CD4-positive, alpha-beta memory T cell (primary cell): ENCODE results near the gene ZNF423. TPM values are rescaled to one million over a fixed set of nuclear protein-coding genes. Genes with fewer than 3 reads are reported as not detected.

Experiments used
- CTCF ChIA-PET: fragments of 350-600 bp; sonication (Branson Sonifier 250); formaldehyde crosslinking; loops from one replicate; lab custom pipeline; 2021; ENCODE audit warnings: inconsistent platforms; ENCODE audit not compliant: partially characterized antibody; lab: Charles Lee
- POLR2A ChIA-PET: fragments of 350-600 bp; sonication (Branson Sonifier 250); formaldehyde crosslinking; loops from one replicate; lab custom pipeline; 2021; ENCODE audit not compliant: partially characterized antibody; lab: Charles Lee
- DNase-seq, 5 donors: peaks; one replicate each; pipeline versions ENCODE4 v3.0.0 to v3.0.0-alpha.2; 2020 to 2022; ENCODE audit warnings: mixed read lengths in 1 of 5
- H3K27ac ChIP-seq: one replicate; pipeline ENCODE4 v1.7.0; 2013; ENCODE audit warnings: low read depth, low read length
- H3K27me3 ChIP-seq: 2 replicates; pipeline ENCODE4 v1.7.0; 2013; ENCODE audit warnings: mild to moderate bottlenecking, low read length, moderate library complexity; ENCODE audit not compliant: insufficient read depth
- H3K36me3 ChIP-seq: 2 replicates; pipeline ENCODE4 v1.7.0; 2013; ENCODE audit warnings: mild to moderate bottlenecking, low read length, moderate library complexity; ENCODE audit not compliant: insufficient read depth
- H3K4me1 ChIP-seq: 2 replicates; pipeline ENCODE4 v1.7.0; 2013; ENCODE audit warnings: mild to moderate bottlenecking, low read length, moderate library complexity; ENCODE audit not compliant: insufficient read depth
- H3K4me3 ChIP-seq, 2 donors: one replicate each; pipeline ENCODE4 v1.7.0; 2013; ENCODE audit warnings: low read length in 2 of 2, mild to moderate bottlenecking in 1 of 2
- H3K9me3 ChIP-seq, 2 donors: one replicate each; pipeline ENCODE4 v1.7.0; 2013; ENCODE audit warnings: low read length in 2 of 2, control low read depth in 1 of 2; ENCODE audit not compliant: control insufficient read depth in 1 of 2
- H3K27ac Mint-ChIP-seq, 7 donors: one replicate each; pipeline ENCODE4 v1.8.0; 2020 to 2021; ENCODE audit warnings: mixed read lengths in 7 of 7, mild to moderate bottlenecking in 6 of 7, inconsistent platforms in 3 of 7, moderate library complexity in 3 of 7
- H3K27me3 Mint-ChIP-seq, 2 donors: one replicate each; pipeline ENCODE4 v1.8.0; 2020 to 2021; ENCODE audit warnings: mixed read lengths in 2 of 2
- H3K36me3 Mint-ChIP-seq, 2 donors: one replicate each; pipeline ENCODE4 v1.8.0; 2020 to 2021; ENCODE audit warnings: mixed read lengths in 2 of 2, inconsistent platforms in 1 of 2, mild to moderate bottlenecking in 1 of 2
- H3K4me1 Mint-ChIP-seq, 4 donors: one replicate each; pipeline ENCODE4 v1.8.0; 2020 to 2021; ENCODE audit warnings: mixed read lengths in 4 of 4, mild to moderate bottlenecking in 1 of 4
- H3K4me3 Mint-ChIP-seq, 8 donors: one replicate each; pipeline ENCODE4 v1.8.0; 2020 to 2021; ENCODE audit warnings: mixed read lengths in 8 of 8, mild to moderate bottlenecking in 7 of 8, moderate library complexity in 6 of 8, inconsistent platforms in 3 of 8
- H3K9me3 Mint-ChIP-seq, 8 donors: one replicate each; pipeline ENCODE4 v1.8.0; 2020 to 2021; ENCODE audit warnings: mixed read lengths in 8 of 8, mild to moderate bottlenecking in 5 of 8, inconsistent platforms in 3 of 8, moderate library complexity in 1 of 8
- intact Hi-C: fragments of 100-400 bp; cut with micrococcal nuclease; formaldehyde crosslinking; loops from one replicate; pipeline ENCODE4 v1.15.1; 2023
- polyA plus RNA-seq, 2 donors: library from polyadenylated mRNA; unstranded; fragments of 300-500 nt; fragmentation: Illumina TruSeq; gene quantifications; one replicate each; pipeline ENCODE4 v1.2.3, GENCODE V29; 2021
- total RNA-seq, 2 experiments: library from RNA; stranded (reverse); gene quantifications; one replicate each; pipeline ENCODE4 v1.2.3, GENCODE V29; 2021

Gene ZNF423
- total and polyA plus RNA-seq, 4 experiments from 2014 or later: not detected

DNA sequence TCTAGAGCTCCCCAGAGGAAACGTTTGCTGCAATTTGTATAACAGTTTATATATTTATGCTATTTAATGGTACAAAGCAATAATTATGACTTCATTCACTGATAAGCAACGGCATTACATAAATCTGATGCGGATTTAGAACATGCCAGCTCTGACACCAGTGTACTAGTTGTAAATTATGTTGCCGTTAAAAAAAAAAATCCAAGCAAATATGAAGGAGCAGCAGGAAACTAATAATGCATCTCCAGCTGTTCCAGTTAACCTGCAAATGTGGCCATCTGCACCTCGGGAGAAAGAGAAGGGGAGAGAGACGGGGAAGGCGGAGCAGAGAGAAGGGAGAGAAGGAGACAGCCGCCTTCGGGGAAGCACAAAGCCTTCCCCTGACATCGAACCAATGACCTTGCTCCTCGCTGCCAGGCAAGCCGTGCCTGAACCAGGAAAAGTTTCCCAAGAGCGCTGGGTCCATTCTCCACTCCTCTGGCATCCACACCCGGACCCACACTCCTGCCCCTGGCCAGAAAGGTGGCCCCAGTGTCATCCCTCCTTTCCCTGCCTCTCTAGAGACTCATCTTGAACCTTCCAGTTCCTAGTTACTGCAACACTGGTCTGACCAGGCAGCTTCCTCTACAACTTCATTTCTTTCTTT lies 307.5 kb downstream of the ZNF423 start:
- H3K9me3 ChIP-seq: no peaks in the 10 kb centered on the region
- Mint-ChIP-seq H3K27ac (no peak overlapping the region), H3K4me3 (no peak overlapping the region), H3K4me1 (no peaks in the 10 kb centered on the region), H3K36me3 (no peaks in the 10 kb centered on the region), H3K27me3 (peaks cover 2% of the 10 kb centered on the region in 2 donors), H3K9me3 (no peaks in the 10 kb centered on the region)
- H3K27me3 ChIP-seq: no peaks in the 10 kb centered on the region
- H3K4me3 ChIP-seq: no peak overlapping the region
- intact Hi-C loops: no loop called here
- no peaks in the 10 kb centered on the region for H3K36me3 ChIP-seq
- ChIA-PET CTCF (no interaction called here), POLR2A (no interaction called here)
- no peak for DNase-seq
- H3K27ac ChIP-seq: no peak overlapping the region
- H3K4me1 ChIP-seq: no peaks in the 10 kb centered on the region

DNA sequence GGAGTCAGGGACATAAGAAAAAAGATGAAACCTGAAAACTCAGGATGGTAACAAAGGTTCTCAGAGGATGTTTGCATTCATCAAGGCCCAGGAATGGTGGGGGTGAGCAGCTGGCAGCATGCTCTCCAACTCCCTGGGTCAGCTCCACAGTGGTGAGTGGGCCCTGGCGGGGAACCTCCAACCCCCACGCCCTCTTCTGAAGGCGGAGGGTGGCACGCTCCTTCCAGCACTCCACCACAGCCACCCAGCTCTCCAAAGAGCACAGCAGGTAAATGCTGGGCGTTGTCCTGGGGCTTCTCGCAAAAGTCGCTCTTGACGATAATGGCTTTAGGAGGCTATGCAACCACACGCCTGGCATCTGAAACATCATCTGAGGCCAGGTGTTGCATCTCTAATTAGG lies 308.5 kb downstream of the ZNF423 start:
- intact Hi-C loops: no loop called here
- Mint-ChIP-seq H3K27me3 (peaks cover 2% of the 10 kb centered on the region in 2 donors), H3K27ac (no peak overlapping the region), H3K36me3 (no peaks in the 10 kb centered on the region), H3K9me3 (no peaks in the 10 kb centered on the region), H3K4me1 (no peaks in the 10 kb centered on the region), H3K4me3 (no peak overlapping the region)
- H3K9me3 ChIP-seq: no peaks in the 10 kb centered on the region
- no peak for DNase-seq
- no peak overlapping the region for H3K4me3 ChIP-seq
- no peaks in the 10 kb centered on the region for H3K4me1 ChIP-seq
- H3K36me3 ChIP-seq: no peaks in the 10 kb centered on the region
- H3K27ac ChIP-seq: no peak overlapping the region
- ChIA-PET POLR2A (no interaction called here), CTCF (no interaction called here)
- H3K27me3 ChIP-seq: no peaks in the 10 kb centered on the region

DNA sequence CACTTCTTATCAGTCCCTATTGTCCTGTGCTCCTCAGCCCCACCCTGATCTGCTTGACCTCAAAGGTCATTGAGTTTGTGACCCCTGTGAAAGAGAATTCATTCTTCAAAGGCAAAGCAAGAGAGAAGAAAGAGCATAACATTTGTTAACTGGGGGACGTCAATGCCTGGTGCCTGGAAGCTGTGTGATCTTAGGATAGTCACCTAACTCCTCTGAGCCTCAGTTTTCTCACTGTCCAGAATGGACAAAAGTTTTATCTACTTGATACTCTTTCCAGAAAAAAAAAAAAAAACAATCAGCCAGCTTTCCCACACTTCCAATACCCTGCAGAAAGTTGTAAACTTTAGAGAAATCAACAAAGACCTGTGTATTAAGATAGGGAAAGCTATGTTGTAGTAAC lies 309.2 kb downstream of the ZNF423 start:
- H3K4me1 ChIP-seq: no peaks in the 10 kb centered on the region
- H3K36me3 Mint-ChIP-seq: no peaks in the 10 kb centered on the region
- H3K36me3 ChIP-seq: no peaks in the 10 kb centered on the region
- H3K9me3 ChIP-seq: no peaks in the 10 kb centered on the region
- intact Hi-C loops: no loop called here
- no peaks in the 10 kb centered on the region for H3K27me3 ChIP-seq
- no peak overlapping the region for H3K27ac Mint-ChIP-seq
- peaks cover 2% of the 10 kb centered on the region in 2 donors for H3K27me3 Mint-ChIP-seq
- H3K9me3 Mint-ChIP-seq: peaks cover 0 to 1% (median 0%) of the 10 kb centered on the region in 8 donors
- no peak overlapping the region for H3K27ac ChIP-seq
- ChIA-PET CTCF (no interaction called here), POLR2A (no interaction called here)
- no peak overlapping the region for H3K4me3 Mint-ChIP-seq
- no peak overlapping the region for H3K4me3 ChIP-seq
- H3K4me1 Mint-ChIP-seq: no peaks in the 10 kb centered on the region
- no peak for DNase-seq

DNA sequence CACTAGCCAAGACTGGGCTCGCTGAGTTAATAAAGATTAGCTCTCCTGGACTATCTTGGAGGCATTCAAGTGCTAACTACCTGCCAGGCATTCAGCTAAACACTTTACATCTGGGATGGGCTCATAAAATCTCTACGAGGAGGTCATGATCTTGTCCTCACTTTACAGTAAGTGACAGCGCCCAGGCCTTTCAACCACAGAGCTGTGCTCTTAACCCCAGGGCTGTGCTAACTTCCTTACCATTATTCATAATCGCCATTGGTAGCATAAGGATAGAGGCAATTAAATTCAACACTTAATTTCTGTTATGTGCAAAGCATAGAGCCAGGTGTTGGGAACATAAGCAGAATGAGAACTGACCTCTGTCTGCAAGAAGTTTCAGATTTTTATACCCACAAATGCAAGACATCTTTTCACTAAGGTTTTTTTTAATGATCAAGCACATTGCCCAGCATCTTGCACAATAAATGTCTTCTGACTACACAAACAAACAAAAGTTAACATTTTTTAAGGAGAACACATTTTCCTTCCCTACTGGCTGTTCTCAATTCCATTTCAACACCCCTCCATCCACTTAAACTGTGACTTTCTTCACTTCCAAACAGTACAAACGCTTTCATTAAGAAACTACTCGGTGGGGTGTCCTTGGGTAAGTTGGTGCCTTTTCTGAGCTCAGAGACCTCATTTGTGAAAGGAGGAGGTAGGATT lies 310.0 kb downstream of the ZNF423 start:
- Mint-ChIP-seq H3K27me3 (peaks cover 2 to 4% of the 10 kb centered on the region in 2 donors), H3K4me3 (no peak overlapping the region), H3K27ac (no peak overlapping the region), H3K36me3 (no peaks in the 10 kb centered on the region), H3K9me3 (peaks cover 0 to 4% (median 0%) of the 10 kb centered on the region in 8 donors), H3K4me1 (no peaks in the 10 kb centered on the region)
- no peak overlapping the region for H3K4me3 ChIP-seq
- H3K27ac ChIP-seq: no peak overlapping the region
- H3K27me3 ChIP-seq: no peaks in the 10 kb centered on the region
- no peaks in the 10 kb centered on the region for H3K4me1 ChIP-seq
- intact Hi-C loops: no loop called here
- ChIA-PET POLR2A (no interaction called here), CTCF (no interaction called here)
- DNase-seq: no peak
- H3K9me3 ChIP-seq: no peaks in the 10 kb centered on the region
- H3K36me3 ChIP-seq: no peaks in the 10 kb centered on the region

DNA sequence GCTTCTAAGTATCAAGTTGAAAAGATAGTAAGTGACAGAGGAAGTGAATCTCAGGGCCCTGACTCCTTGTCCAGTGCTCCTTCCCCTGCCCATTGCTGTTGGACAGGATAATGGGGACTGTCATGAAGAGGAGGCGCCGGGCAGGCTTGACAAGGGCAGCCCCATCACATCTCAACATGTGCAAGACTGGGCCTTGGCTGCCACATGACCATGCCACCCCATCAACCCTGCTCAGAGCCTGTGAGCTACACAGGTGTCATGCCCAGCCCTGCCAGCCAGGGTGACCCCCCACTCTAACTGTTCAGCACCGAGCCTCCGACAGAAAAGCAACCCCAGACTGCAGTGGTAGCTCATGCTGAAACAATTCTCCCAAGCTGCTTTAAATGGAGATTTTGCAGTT lies 310.7 kb downstream of the ZNF423 start:
- no peaks in the 10 kb centered on the region for H3K4me1 Mint-ChIP-seq
- peaks cover 2 to 4% of the 10 kb centered on the region in 2 donors for H3K27me3 Mint-ChIP-seq
- POLR2A ChIA-PET: no interaction called here
- no peaks in the 10 kb centered on the region for H3K9me3 ChIP-seq
- no peak for DNase-seq
- no peak overlapping the region for H3K4me3 Mint-ChIP-seq
- no peaks in the 10 kb centered on the region for H3K36me3 ChIP-seq
- no peaks in the 10 kb centered on the region for H3K4me1 ChIP-seq
- H3K9me3 Mint-ChIP-seq: peaks cover 0 to 4% (median 0%) of the 10 kb centered on the region in 8 donors
- CTCF ChIA-PET: no interaction called here
- no peaks in the 10 kb centered on the region for H3K36me3 Mint-ChIP-seq
- no peak overlapping the region for H3K4me3 ChIP-seq
- intact Hi-C loops: no loop called here
- no peaks in the 10 kb centered on the region for H3K27me3 ChIP-seq
- H3K27ac ChIP-seq: no peak overlapping the region
- H3K27ac Mint-ChIP-seq: no peak overlapping the region

DNA sequence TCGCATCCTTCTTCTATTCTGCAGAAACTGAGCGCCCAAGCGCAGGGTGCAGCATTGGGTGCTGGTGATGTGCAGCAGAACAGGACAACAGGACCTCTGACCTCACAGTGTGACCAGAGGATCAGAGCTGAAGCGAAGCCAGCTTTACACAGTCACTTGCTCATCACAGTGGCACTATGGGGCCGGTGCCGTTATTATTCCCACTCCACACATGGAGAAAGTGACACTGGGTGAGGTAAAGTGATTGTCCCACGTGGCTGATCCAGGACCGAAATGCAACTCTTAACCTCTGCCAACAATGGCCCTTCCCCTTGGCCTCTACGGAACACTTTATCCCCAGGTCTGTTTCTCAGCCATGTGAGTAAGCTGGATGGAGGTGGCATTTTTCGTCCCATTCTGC lies 311.1 kb downstream of the ZNF423 start:
- H3K9me3 Mint-ChIP-seq: peaks cover 0 to 4% (median 0%) of the 10 kb centered on the region in 8 donors
- no peak overlapping the region for H3K27ac ChIP-seq

DNA sequence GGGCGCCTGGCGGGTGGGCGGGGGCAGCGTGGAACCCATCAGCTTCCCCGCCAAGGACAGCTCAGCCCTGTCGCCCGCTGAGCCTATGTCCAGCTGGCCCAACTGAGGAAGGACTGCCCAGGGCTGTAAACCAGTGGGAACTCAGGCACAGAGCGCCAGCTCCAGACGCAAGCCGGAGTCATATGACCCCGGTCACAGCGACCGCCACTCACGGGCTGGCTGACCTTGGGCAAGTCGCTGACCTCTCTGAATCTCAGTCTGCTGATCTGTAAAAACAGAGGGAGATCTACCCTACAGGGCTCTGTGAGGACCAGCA lies 312.3 kb downstream of the ZNF423 start:
- no peak overlapping the region for H3K4me3 Mint-ChIP-seq
- no peaks in the 10 kb centered on the region for H3K27me3 ChIP-seq
- H3K4me1 ChIP-seq: no peaks in the 10 kb centered on the region
- H3K27ac Mint-ChIP-seq: no peak overlapping the region
- ChIA-PET CTCF (no interaction called here), POLR2A (no interaction called here)
- H3K4me3 ChIP-seq: no peak overlapping the region
- intact Hi-C loops: no loop called here
- H3K4me1 Mint-ChIP-seq: no peaks in the 10 kb centered on the region
- H3K36me3 Mint-ChIP-seq: no peaks in the 10 kb centered on the region
- no peak overlapping the region for H3K27ac ChIP-seq
- H3K36me3 ChIP-seq: no peaks in the 10 kb centered on the region
- no peak for DNase-seq
- H3K9me3 Mint-ChIP-seq: peaks cover 0 to 4% (median 0%) of the 10 kb centered on the region in 8 donors
- H3K9me3 ChIP-seq: no peaks in the 10 kb centered on the region
- peaks cover 2% of the 10 kb centered on the region in 2 donors for H3K27me3 Mint-ChIP-seq

More for the DNA sequence above, 311.1 kb downstream of the ZNF423 start:
- Mint-ChIP-seq H3K36me3 (no peaks in the 10 kb centered on the region), H3K27me3 (peaks cover 2 to 4% of the 10 kb centered on the region in 2 donors), H3K4me3 (no peak overlapping the region), H3K27ac (no peak overlapping the region), H3K4me1 (no peaks in the 10 kb centered on the region)
- ChIA-PET CTCF (no interaction called here), POLR2A (no interaction called here)
- Histone ChIP-seq H3K27me3 (no peaks in the 10 kb centered on the region), H3K36me3 (no peaks in the 10 kb centered on the region), H3K9me3 (no peaks in the 10 kb centered on the region), H3K4me1 (no peaks in the 10 kb centered on the region), H3K4me3 (no peak overlapping the region)
- DNase-seq: no peak
- intact Hi-C loops: no loop called here
